Neuron (in vitro differentiated cells): ENCODE results near the gene SYNE2.
A peak's percentile ranks its signal among the peaks of the same experiment; 100 is the strongest.
"Not testable (repeated sequence)": the region's sequence is repeated elsewhere in the genome, so short reads cannot be mapped to it uniquely, and the experiment has no call there.

ENCODE experiments used
- H2AFZ ChIP-seq: one replicate; pipeline ENCODE4 v1.6.1; 2013; ENCODE audit warnings: low read depth, mild to moderate bottlenecking, inconsistent platforms, low read length, moderate library complexity
- H3K27me3 ChIP-seq: one replicate; pipeline ENCODE4 v1.6.1; 2013; ENCODE audit warnings: low read length; ENCODE audit not compliant: insufficient read depth
- H3K36me3 ChIP-seq: one replicate; pipeline ENCODE4 v1.6.1; 2013; ENCODE audit warnings: low read length; ENCODE audit not compliant: insufficient read depth
- H3K4me1 ChIP-seq: one replicate; pipeline ENCODE4 v1.6.1; 2013; ENCODE audit warnings: low read length; ENCODE audit not compliant: insufficient read depth
- H3K4me3 ChIP-seq: 2 replicates; pipeline ENCODE4 v1.5.1; 2013; ENCODE audit warnings: mild to moderate bottlenecking, low read length, moderate library complexity
- H3K9me3 ChIP-seq: one replicate; pipeline ENCODE4 v1.6.1; 2013; ENCODE audit warnings: low read length

The SYNE2 gene

DNA sequence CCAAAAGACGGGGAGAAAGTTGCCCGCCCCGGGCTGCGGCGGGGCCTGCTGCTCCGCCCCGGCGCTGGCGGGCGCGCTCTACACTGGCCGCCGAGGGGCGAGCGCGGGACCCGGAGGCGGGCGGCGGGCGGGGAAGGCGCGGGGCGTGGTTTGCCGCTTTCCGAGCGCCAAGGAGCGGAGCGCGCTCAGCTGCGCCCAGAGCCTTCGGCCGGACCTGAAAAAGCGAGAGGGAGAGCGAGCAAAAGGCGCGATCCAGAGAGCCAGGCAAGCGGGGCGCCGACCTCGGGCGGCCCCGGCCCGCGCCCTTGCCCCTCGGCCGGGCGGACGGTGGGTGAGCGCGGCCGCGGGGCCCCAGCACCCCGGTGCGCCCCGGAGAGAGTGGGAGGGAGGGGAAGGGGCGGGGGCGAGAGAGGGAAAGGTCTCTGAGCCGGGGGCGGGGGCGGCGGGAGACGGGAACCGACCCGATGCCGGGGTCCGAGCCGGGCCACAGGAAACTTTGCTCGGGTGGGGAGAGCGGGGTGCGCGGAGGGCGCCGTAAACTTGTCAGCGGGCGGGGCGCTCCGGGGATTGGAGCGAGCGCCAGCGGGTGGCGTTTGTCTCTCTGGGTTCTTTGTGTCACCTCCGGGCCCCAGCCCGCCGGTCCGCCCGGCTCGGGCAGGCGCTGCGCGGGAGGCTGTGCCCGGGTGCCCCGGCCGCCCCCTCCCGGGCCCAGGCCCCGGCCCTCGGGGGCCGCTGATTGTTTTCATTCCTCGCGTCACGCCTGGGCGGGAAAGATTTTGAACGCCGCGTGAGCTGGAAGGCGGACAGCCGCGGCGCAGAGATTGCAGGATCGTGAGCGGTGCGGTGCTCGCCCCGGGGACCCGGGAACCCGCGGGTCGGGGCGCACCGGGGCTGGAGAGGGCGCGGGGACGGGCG lies at the start of gene SYNE2:
Gene SYNE2 (plus strand): TSS at position 188 of the 915 bp plus-strand sequence. CDS start 56,145 bp downstream, outside the sequence.
- H2AFZ ChIP-seq, result peak within 1 kb of the TSS; percentile 86
- H3K4me3 ChIP-seq, result peak within 1 kb of the TSS; percentile 56
- no peaks in the 10 kb centered on the region for H3K27me3 ChIP-seq
- H3K9me3 ChIP-seq, result no peaks in the 10 kb centered on the region
- H3K4me1 ChIP-seq, result peaks cover 15% of the 10 kb centered on the region
- H3K36me3 ChIP-seq, result no peaks in the 10 kb centered on the region

- not testable (repeated sequence) for H3K4me3 ChIP-seq, H3K36me3 ChIP-seq
Measured at GRCh38 chr14:63803221-63803791, 49.5 kb upstream of the SYNE2 start.

GRCh38 chr14:63806064-63806463 lies 46.7 kb upstream of the SYNE2 start:
- not testable (repeated sequence) for H3K9me3 ChIP-seq, H3K4me3 ChIP-seq, H3K27me3 ChIP-seq, H2AFZ ChIP-seq, H3K36me3 ChIP-seq, H3K4me1 ChIP-seq

More at GRCh38 chr14:63803221-63803791, 49.5 kb upstream of the SYNE2 start:
- H3K27me3 ChIP-seq, H2AFZ ChIP-seq, H3K4me1 ChIP-seq, H3K9me3 ChIP-seq: not testable (repeated sequence)

GRCh38 chr14:63811692-63812091 lies 41.1 kb upstream of the SYNE2 start:
- not testable (repeated sequence) for H3K27me3 ChIP-seq, H3K36me3 ChIP-seq, H3K4me3 ChIP-seq, H3K9me3 ChIP-seq, H3K4me1 ChIP-seq, H2AFZ ChIP-seq

- no peak overlapping the region for H3K4me3 ChIP-seq
- no peak overlapping the region for H2AFZ ChIP-seq
- H3K9me3 ChIP-seq, result no peaks in the 10 kb centered on the region
- no peaks in the 10 kb centered on the region for H3K27me3 ChIP-seq
- H3K36me3 ChIP-seq, result no peaks in the 10 kb centered on the region
- H3K4me1 ChIP-seq, result no peaks in the 10 kb centered on the region
Measured at GRCh38 chr14:63833728-63834127, 19.1 kb upstream of the SYNE2 start.

- no peaks in the 10 kb centered on the region for H3K27me3 ChIP-seq
- H3K4me1 ChIP-seq, result no peaks in the 10 kb centered on the region
- no peak overlapping the region for H3K4me3 ChIP-seq
- H2AFZ ChIP-seq, result no peak overlapping the region
- H3K36me3 ChIP-seq, result no peaks in the 10 kb centered on the region
- no peaks in the 10 kb centered on the region for H3K9me3 ChIP-seq
Measured at GRCh38 chr14:63840981-63841380, 11.8 kb upstream of the SYNE2 start.

GRCh38 chr14:63843796-63844195 lies 9.0 kb upstream of the SYNE2 start:
- no peak overlapping the region for H3K4me3 ChIP-seq
- H3K36me3 ChIP-seq, result no peaks in the 10 kb centered on the region
- no peaks in the 10 kb centered on the region for H3K27me3 ChIP-seq
- no peak overlapping the region for H2AFZ ChIP-seq
- H3K4me1 ChIP-seq, result no peaks in the 10 kb centered on the region
- H3K9me3 ChIP-seq, result no peaks in the 10 kb centered on the region

DNA sequence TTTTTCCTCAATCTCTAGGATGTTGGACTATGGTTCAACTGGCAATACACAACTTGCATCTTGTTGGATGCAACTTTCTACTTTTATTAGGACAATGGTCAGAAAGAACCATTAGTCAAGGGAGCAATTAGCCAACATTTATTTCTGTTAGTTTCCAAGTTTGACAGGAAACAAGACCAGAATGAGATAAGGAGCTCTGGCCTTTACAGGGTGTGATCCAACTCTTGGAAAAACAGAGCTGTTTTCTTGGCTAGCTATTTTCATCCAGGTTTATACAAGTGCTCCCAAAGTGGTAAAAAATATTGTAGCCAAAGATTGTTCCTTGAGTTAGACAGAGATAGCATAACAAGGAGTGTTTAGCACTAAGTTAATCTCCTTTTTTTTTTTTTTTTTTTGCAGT lies 3.9 kb upstream of the SYNE2 start:
- Histone ChIP-seq H3K27me3 (no peaks in the 10 kb centered on the region), H3K9me3 (no peaks in the 10 kb centered on the region), H3K4me3 (no peak overlapping the region), H3K36me3 (no peaks in the 10 kb centered on the region), H3K4me1 (no peaks in the 10 kb centered on the region), H2AFZ (no peak overlapping the region)

GRCh38 chr14:63852271-63852816 lies 460 bp upstream of the SYNE2 start:
- peaks cover 15% of the 10 kb centered on the region for H3K4me1 ChIP-seq

GRCh38 chr14:63853831-63854293 lies 1.1 kb downstream of the SYNE2 start:
- Histone ChIP-seq H2AFZ (peak overlapping the region; percentile 86), H3K27me3 (no peaks in the 10 kb centered on the region), H3K4me3 (peak overlapping the region; percentile 56), H3K36me3 (no peaks in the 10 kb centered on the region), H3K9me3 (no peaks in the 10 kb centered on the region), H3K4me1 (peaks cover 15% of the 10 kb centered on the region)

More at GRCh38 chr14:63852271-63852816, 460 bp upstream of the SYNE2 start:
- H3K4me3 ChIP-seq, result peak overlapping the region; percentile 56
- no peaks in the 10 kb centered on the region for H3K9me3 ChIP-seq
- no peaks in the 10 kb centered on the region for H3K36me3 ChIP-seq
- peak overlapping the region; percentile 86 for H2AFZ ChIP-seq
- H3K27me3 ChIP-seq, result no peaks in the 10 kb centered on the region

DNA sequence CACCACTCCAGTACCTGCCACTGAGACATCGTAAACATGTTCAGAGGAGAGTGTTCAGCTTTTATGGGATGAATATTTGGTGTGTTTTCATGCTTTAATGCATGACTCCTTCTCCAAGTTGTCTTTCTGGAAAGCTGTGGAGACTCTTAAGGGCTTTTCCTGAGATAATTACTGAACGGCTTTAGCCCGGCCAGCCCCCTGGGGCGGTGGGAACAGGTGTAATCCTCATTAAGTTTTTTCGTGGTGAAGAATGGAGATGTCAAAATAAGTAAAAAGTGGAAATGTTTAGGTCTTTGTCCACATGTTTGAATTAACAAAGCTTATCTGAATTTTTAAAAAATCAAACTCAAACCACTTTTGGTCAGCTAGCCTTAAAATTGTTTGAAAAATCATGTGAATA lies 1.5 kb downstream of the SYNE2 start:
- Histone ChIP-seq H3K4me1 (peaks cover 15% of the 10 kb centered on the region), H3K27me3 (no peaks in the 10 kb centered on the region)

DNA sequence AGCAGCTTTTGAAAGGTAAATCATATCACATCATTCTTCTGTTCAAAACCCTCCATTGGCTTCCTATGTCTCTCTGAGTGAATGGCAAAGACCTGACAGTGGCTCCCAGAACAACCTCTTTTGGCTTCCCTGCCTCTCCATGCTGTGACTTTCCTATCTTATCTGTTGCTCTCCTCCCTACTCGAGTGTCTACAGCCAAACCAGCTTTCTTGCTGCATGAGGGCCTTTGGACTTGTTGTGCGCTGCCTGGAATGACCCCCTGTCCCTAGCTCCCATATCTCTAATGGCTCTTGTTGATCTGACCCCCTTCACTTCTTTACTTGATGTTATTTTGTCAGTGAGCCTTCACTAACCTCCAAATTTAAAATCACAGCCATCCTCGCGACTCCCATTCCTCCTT lies 2.5 kb downstream of the SYNE2 start:
- Histone ChIP-seq H2AFZ (no peak overlapping the region), H3K27me3 (no peaks in the 10 kb centered on the region), H3K9me3 (no peaks in the 10 kb centered on the region), H3K4me1 (peaks cover 15% of the 10 kb centered on the region), H3K4me3 (peak overlapping the region; percentile 14), H3K36me3 (no peaks in the 10 kb centered on the region)

More for the DNA sequence above, 1.5 kb downstream of the SYNE2 start:
- Histone ChIP-seq H3K4me3 (peak overlapping the region; percentile 56), H3K9me3 (no peaks in the 10 kb centered on the region), H3K36me3 (no peaks in the 10 kb centered on the region), H2AFZ (peak overlapping the region; percentile 86)

- H3K9me3 ChIP-seq, result no peaks in the 10 kb centered on the region
- no peak overlapping the region for H2AFZ ChIP-seq
- no peaks in the 10 kb centered on the region for H3K27me3 ChIP-seq
- no peak overlapping the region for H3K4me3 ChIP-seq
- peaks cover 2% of the 10 kb centered on the region for H3K36me3 ChIP-seq
- peaks cover 15% of the 10 kb centered on the region for H3K4me1 ChIP-seq
Measured at GRCh38 chr14:63857466-63858030, 4.7 kb downstream of the SYNE2 start.
